ENCODE measurements around the gene CDK6.

DNA sequence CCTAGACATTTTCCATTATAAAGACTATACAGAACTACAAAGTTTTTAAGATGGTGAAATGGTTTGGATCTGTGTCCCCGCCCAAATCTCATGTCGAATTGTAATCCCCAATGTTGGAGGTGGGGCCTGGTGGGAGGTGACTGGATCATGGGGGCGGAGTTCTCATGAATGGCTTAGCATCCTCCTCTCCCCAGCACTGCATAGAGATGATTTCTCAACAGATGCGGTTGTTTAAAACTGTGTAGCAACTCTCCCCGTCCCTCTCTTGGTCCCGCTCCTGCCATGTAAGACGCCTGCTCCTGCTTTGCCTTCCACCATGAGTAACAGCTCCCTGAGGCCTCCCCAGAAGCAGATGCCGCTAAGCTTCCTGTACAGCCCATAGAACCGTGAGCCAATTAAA, 247.8 kb downstream of the CDK6 start:
- TF ChIP-seq, protein P1, sequence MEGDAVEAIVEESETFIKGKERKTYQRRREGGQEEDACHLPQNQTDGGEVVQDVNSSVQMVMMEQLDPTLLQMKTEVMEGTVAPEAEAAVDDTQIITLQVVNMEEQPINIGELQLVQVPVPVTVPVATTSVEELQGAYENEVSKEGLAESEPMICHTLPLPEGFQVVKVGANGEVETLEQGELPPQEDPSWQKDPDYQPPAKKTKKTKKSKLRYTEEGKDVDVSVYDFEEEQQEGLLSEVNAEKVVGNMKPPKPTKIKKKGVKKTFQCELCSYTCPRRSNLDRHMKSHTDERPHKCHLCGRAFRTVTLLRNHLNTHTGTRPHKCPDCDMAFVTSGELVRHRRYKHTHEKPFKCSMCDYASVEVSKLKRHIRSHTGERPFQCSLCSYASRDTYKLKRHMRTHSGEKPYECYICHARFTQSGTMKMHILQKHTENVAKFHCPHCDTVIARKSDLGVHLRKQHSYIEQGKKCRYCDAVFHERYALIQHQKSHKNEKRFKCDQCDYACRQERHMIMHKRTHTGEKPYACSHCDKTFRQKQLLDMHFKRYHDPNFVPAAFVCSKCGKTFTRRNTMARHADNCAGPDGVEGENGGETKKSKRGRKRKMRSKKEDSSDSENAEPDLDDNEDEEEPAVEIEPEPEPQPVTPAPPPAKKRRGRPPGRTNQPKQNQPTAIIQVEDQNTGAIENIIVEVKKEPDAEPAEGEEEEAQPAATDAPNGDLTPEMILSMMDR (IDR thresholded peaks at IDR 0.05) = no peak
- TF ChIP-seq POLR2A (IDR thresholded peaks at IDR 0.05) = no peak

Data from prostate gland (tissue), 2 donors.